SIG-M5 treated with dmso at 0.1 percent for 504 hours (cell line): ENCODE data around the gene EPB41L4B.
A peak's percentile ranks its signal among the peaks of the same experiment; 100 is the strongest.

ENCODE experiments used
- DNase-seq: peaks from one replicate; lab custom pipeline; 2025; ENCODE audit not compliant: unreplicated experiment; lab: John Stamatoyannopoulos, UW

The EPB41L4B gene

GRCh38 chr9:109205526-109205925 lies 115.3 kb downstream of the EPB41L4B start:
- no peak for DNase-seq

GRCh38 chr9:109203761-109204360 lies 117.0 kb downstream of the EPB41L4B start:
- no peak for DNase-seq

- no peak for DNase-seq
These were observed 121.2 kb downstream of the EPB41L4B start for GRCh38 chr9:109199676-109200075.

- DNase-seq = no peak
These were observed 122.0 kb downstream of the EPB41L4B start for GRCh38 chr9:109198736-109199382.

- DNase-seq = no peak
These were observed 126.8 kb downstream of the EPB41L4B start for GRCh38 chr9:109193974-109194556.

- DNase-seq = peak; percentile 36
These were observed 128.0 kb downstream of the EPB41L4B start for GRCh38 chr9:109192732-109193361.

GRCh38 chr9:109191746-109192145 lies 129.1 kb downstream of the EPB41L4B start:
- no peak for DNase-seq

- DNase-seq = no peak
These were observed 130.7 kb downstream of the EPB41L4B start for GRCh38 chr9:109190151-109190550.

- no peak for DNase-seq
These were observed 133.9 kb downstream of the EPB41L4B start for GRCh38 chr9:109186857-109187520.

GRCh38 chr9:109182940-109183798 lies 137.7 kb downstream of the EPB41L4B start:
- DNase-seq = peak; percentile 11

GRCh38 chr9:109182550-109182939 lies 138.3 kb downstream of the EPB41L4B start:
- no peak for DNase-seq

- no peak for DNase-seq
These were observed 139.6 kb downstream of the EPB41L4B start for GRCh38 chr9:109181284-109181683.

- DNase-seq = no peak
These were observed 140.9 kb downstream of the EPB41L4B start for GRCh38 chr9:109179801-109180523.

GRCh38 chr9:109176963-109177362 lies 143.9 kb downstream of the EPB41L4B start:
- no peak for DNase-seq

- DNase-seq = no peak
These were observed 144.5 kb downstream of the EPB41L4B start for GRCh38 chr9:109176386-109176785.

- DNase-seq = no peak
These were observed 147.9 kb downstream of the EPB41L4B start for GRCh38 chr9:109172935-109173334.

- no peak for DNase-seq
These were observed 148.9 kb downstream of the EPB41L4B start for GRCh38 chr9:109171926-109172325.

- peak; percentile 18 for DNase-seq
These were observed 152.7 kb downstream of the EPB41L4B start for GRCh38 chr9:109168170-109168569.

GRCh38 chr9:109167716-109168115 lies 153.1 kb downstream of the EPB41L4B start:
- no peak for DNase-seq
